GM20000 (cell line): ENCODE data around the gene PHF19.

Experiments used
- DNase-seq: peaks from one replicate; pipeline ENCODE4 v3.0.0; 2012; ENCODE audit warnings: low spot score
- TF ChIP-seq, protein P1 (sequence below): IDR thresholded peaks from 2 replicates; pipeline ENCODE4 v1.5.1; 2012; ENCODE audit warnings: mild to moderate bottlenecking, control low read depth; ENCODE audit errors: extremely low read depth, missing control alignments

The PHF19 gene

DNA sequence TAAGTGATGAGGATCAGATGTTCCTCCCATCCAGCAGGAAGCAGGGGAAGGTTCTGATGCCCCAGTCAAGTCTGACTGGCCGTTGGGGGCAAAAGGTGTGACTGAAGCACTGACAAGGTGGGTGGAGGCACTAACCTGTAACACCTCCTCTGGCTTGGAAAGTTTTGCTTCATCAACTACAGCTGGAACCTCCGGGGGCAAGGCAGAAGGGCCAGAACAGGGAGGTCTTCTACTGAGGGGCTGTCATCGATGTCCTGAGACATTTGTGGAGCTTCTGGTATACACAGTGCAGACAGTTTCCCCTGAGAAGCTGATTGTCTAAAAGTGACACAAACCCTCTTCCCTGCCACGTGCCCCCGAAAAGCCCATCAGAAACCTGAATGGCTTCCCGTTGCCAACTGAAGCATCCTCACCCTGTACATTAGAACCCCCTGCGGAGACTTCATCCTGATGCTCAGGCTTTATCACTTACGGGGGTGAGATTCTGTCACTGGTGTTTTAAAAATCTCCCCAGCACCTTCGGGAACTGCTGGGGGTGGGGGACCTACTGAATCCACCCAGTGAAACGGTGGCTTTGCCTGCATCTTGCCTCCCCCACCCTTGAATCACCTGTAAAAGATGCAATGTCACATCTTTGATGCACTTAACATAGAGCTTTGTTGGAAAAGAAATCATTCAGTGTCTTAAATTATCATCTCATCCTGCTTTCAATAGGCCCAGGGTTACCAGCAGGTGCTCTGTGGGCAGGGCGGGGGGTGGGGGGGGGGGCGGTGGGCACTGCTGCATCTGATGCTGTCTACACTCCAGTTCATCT, 25.0 kb upstream of the PHF19 start:
- no peak for DNase-seq
- TF ChIP-seq, protein P1, sequence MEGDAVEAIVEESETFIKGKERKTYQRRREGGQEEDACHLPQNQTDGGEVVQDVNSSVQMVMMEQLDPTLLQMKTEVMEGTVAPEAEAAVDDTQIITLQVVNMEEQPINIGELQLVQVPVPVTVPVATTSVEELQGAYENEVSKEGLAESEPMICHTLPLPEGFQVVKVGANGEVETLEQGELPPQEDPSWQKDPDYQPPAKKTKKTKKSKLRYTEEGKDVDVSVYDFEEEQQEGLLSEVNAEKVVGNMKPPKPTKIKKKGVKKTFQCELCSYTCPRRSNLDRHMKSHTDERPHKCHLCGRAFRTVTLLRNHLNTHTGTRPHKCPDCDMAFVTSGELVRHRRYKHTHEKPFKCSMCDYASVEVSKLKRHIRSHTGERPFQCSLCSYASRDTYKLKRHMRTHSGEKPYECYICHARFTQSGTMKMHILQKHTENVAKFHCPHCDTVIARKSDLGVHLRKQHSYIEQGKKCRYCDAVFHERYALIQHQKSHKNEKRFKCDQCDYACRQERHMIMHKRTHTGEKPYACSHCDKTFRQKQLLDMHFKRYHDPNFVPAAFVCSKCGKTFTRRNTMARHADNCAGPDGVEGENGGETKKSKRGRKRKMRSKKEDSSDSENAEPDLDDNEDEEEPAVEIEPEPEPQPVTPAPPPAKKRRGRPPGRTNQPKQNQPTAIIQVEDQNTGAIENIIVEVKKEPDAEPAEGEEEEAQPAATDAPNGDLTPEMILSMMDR, result no peak

DNA sequence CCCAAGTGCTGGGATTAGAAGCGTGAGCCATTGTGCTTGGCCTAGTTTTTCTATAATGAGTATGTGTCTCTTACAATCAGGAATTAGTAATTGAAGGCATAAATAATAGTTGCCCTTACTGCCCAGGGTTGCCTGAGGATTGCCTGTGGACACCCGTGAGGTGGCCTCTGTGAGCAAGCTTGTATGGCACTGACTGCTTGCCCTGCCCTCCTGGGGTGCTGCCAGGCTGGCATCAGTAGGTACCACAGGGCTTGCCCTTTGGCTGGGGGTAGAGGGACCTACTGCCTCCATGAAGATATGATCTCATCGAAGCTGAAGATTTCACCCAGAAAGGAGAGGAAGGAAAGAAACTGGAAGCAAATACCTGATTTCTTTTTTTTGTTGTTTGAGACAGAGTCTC, 23.8 kb upstream of the PHF19 start:
- TF ChIP-seq, protein P1, result no peak
- no peak for DNase-seq

DNA sequence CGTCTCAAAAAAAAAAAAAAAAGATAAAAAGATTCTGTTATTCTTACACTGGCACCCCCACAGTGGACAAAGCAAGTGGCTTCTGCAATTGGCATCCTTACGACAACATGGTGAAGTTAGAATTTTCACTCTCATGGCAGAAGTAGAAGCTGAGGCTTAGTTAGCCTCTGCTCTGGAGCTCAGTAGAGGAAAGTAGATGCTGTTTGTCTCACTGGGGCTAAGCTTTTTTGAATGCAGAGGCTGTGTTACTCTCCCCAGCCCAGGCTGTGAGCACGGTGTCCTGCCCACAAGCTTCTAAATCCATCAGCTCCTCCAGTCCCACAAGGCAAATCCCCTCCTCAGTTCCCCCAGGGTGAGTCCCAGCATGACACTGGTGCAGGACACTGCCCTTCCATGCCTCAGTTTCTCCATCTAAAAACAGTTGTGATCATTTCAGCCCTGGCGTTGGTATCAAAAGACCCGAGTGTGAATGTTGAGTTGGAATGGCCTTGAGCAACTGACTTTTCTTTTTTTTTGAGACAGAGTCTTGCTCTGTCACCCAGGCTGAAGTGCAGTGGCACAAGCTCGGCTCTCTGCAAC, 22.6 kb upstream of the PHF19 start:
- DNase-seq, result no peak
- TF ChIP-seq, protein P1, result no peak

DNA sequence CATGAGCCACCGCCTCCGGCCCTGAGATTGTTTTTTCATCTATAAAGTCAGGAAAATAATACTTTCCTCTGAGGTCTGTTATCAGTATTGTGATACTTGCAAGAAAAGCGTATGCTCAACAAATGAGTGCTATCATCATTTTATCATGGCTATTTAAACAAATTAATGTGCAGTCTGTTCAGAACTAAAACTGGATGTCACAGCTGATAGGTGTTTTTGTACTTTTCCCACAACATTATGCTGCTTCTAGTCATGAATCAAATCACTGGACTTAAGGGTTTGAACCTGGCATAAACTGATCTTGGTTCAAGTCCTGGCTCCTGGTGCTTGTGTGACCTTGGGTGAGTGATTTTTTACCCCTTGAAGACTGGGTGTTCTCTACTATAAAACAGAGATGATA, 21.4 kb upstream of the PHF19 start:
- DNase-seq, result no peak
- TF ChIP-seq, protein P1, result no peak

DNA sequence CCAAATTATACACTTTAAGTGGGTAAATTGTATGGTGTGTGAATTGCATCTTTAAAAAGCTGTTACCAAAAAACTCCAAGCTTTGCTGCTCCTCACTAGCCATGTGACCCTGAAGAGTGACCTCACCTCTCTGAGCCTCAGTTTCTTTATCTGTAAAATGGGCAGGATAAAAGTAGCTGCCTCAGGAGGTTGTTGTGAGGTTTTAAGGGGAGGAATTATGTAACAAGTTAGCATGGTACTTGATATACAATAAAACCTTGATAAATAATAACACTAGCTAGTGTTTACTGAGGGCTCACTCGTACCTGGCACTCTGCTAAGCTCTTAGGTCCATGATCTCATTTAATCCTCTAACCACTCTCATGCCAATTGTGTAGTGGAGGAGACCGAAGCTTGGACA, 19.0 kb upstream of the PHF19 start:
- DNase-seq, result no peak
- TF ChIP-seq, protein P1, result no peak

DNA sequence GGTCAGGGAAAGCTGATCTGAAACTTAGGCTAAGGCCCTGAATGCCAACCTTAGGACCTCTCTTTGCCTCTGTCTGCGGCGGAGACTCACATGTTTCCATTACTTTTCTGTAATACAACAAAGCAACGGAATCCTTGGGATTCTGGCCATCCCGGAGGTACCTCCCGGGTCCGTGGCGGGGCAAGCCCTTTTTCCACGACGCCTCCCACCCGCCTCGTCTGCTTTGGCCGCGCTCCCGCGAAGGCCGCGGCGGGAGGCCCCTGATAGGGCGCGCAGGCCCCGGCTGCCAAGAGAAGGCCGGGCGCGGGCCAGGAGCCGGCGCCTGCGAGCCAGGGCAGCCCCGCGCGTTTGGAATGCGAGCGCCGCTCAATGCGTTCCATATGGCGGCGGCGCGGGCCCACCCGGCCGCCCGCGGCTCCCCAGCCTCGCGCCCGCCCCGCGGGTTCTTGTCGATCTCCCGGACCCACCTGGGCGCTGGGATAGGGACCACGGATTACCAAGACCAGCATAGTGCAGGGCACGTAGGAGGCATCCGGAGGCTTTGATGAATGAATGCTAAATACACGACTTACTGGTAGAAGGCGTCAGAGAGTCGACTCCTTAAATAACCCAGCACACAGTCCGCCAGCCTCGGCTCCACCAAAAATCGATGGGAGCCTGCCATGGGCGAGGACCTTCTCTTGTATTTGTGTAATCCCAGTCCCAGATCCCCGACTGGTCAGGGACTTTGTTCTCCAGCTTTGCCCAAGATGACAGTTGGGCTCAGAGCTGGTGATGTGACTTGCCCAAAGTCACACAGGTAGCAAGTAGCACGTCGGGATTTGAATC, 17.5 kb upstream of the PHF19 start:
- no peak for DNase-seq
- TF ChIP-seq, protein P1, result no peak
